Activated CD4-positive, alpha-beta T cell treated with anti-CD3 and anti-CD28 coated beads for 36 hours (primary cell): ENCODE results near the gene CYP4F22. TPM values are rescaled to one million over a fixed set of nuclear protein-coding genes. Genes with fewer than 3 reads are reported as not detected.
A peak's percentile ranks its signal among the peaks of the same experiment; 100 is the strongest.
"Not testable (repeated sequence)": the region's sequence is repeated elsewhere in the genome, so short reads cannot be mapped to it uniquely, and the experiment has no call there.

Experiments used
- ATAC-seq: fragments of 200-7000 bp; cut with Tn5 transposase; one replicate; pipeline ENCODE4 v1.10.0; 2021; ENCODE audit warnings: mild to moderate bottlenecking, moderate library complexity
- CTCF ChIA-PET: fragments of 350-600 bp; sonication (Branson Sonifier 250); formaldehyde crosslinking; loops from one replicate; lab custom pipeline; 2021; ENCODE audit warnings: antibody characterized with exemption; lab: Charles Lee
- POLR2A ChIA-PET: fragments of 350-600 bp; sonication (Branson Sonifier 250); formaldehyde crosslinking; loops from one replicate; lab custom pipeline; 2021; ENCODE audit warnings: antibody characterized with exemption, inconsistent platforms; lab: Charles Lee
- DNase-seq: peaks from one replicate; pipeline ENCODE4 v3.0.0-alpha.2; 2020
- H3K27ac Mint-ChIP-seq: one replicate; pipeline ENCODE4 v1.8.0; 2021; ENCODE audit warnings: mixed read lengths
- H3K27me3 Mint-ChIP-seq: one replicate; pipeline ENCODE4 v1.8.0; 2021; ENCODE audit warnings: mixed read lengths
- H3K36me3 Mint-ChIP-seq: one replicate; pipeline ENCODE4 v1.8.0; 2021; ENCODE audit warnings: low read depth, mixed read lengths
- H3K4me1 Mint-ChIP-seq: one replicate; pipeline ENCODE4 v1.8.0; 2021; ENCODE audit warnings: mixed read lengths
- H3K4me3 Mint-ChIP-seq: one replicate; pipeline ENCODE4 v1.8.0; 2021; ENCODE audit warnings: mild to moderate bottlenecking, moderate library complexity, mixed read lengths
- H3K9me3 Mint-ChIP-seq: one replicate; pipeline ENCODE4 v1.8.0; 2021; ENCODE audit warnings: low read depth, mixed read lengths
- intact Hi-C, 2 experiments: fragments of 100-400 bp; cut with DNase I in 1 of 2; cut with micrococcal nuclease in 1 of 2; formaldehyde crosslinking; loops; one replicate each; pipeline versions ENCODE4 v1.14.2 to v1.15.1; 2022 to 2024; cut with DNase I, micrococcal nuclease
- total RNA-seq, 2 experiments: library from RNA; stranded (reverse); gene quantifications; one replicate each; pipeline ENCODE4 v1.2.3, GENCODE V29; 2021

The CYP4F22 gene
- total RNA-seq, 2 experiments from 2014 or later = 0.54 to 0.80 TPM

GRCh38 chr19:15519433-15519976 lies 11.2 kb downstream of the CYP4F22 start:
- CTCF ChIA-PET = no interaction called here
- Mint-ChIP-seq H3K27me3 (no peaks in the 10 kb centered on the region), H3K9me3 (peaks cover 12% of the 10 kb centered on the region), H3K4me1 (peaks cover 11% of the 10 kb centered on the region), H3K36me3 (peaks cover 5% of the 10 kb centered on the region), H3K4me3 (no peak overlapping the region), H3K27ac (no peak overlapping the region)
- ATAC-seq (no peak), DNase-seq (no peak)
- POLR2A ChIA-PET = no interaction called here
- intact Hi-C loops = no loop called here

- Mint-ChIP-seq H3K9me3 (peaks cover 2% of the 10 kb centered on the region), H3K27me3 (no peaks in the 10 kb centered on the region), H3K4me3 (no peak overlapping the region), H3K27ac (no peak overlapping the region), H3K4me1 (peaks cover 4% of the 10 kb centered on the region), H3K36me3 (no peaks in the 10 kb centered on the region)
- intact Hi-C loops = no loop called here
- ChIA-PET POLR2A (no interaction called here), CTCF (interaction anchor here (0.8 kb wide), 1 partner anchor 46 kb away, joined by 4 read pairs; no protein-coding TSS in a partner anchor)
- DNase-seq (no peak), ATAC-seq (no peak)
Observed at GRCh38 chr19:15524781-15525180, 16.5 kb downstream of the CYP4F22 start.

- H3K27me3 Mint-ChIP-seq = no peaks in the 10 kb centered on the region
- H3K4me3 Mint-ChIP-seq = no peak overlapping the region
- peaks cover 4% of the 10 kb centered on the region for H3K4me1 Mint-ChIP-seq
- intact Hi-C loops = no loop called here
- peaks cover under 1% of the 10 kb centered on the region for H3K36me3 Mint-ChIP-seq
- H3K9me3 Mint-ChIP-seq = peaks cover 3% of the 10 kb centered on the region
- ChIA-PET POLR2A (no interaction called here), CTCF (no interaction called here)
- DNase-seq = no peak
- H3K27ac Mint-ChIP-seq = no peak overlapping the region
- ATAC-seq = no peak
Observed at GRCh38 chr19:15525291-15525690, 17.0 kb downstream of the CYP4F22 start.

- ChIA-PET POLR2A (interaction anchor here (0.6 kb wide), 1 partner anchor 1020 kb away, joined by 3 read pairs; no protein-coding TSS in a partner anchor), CTCF (interaction anchor here (0.7 kb wide), 1 partner anchor 49 kb away, joined by 3 read pairs; no protein-coding TSS in a partner anchor)
- intact Hi-C loops = no loop called here
- H3K36me3 Mint-ChIP-seq = peaks cover 3% of the 10 kb centered on the region
- peaks cover 6% of the 10 kb centered on the region for H3K9me3 Mint-ChIP-seq
- DNase-seq (no peak), ATAC-seq (no peak)
- H3K27me3 Mint-ChIP-seq = no peaks in the 10 kb centered on the region
- H3K27ac Mint-ChIP-seq = no peak overlapping the region
- peaks cover 4% of the 10 kb centered on the region for H3K4me1 Mint-ChIP-seq
- no peak overlapping the region for H3K4me3 Mint-ChIP-seq
Observed at GRCh38 chr19:15526408-15526807, 18.1 kb downstream of the CYP4F22 start.

- CTCF ChIA-PET = interaction anchor here (0.9 kb wide), 1 partner anchor 16 kb away, joined by 3 read pairs; no protein-coding TSS in a partner anchor
- intact Hi-C loops = no loop called here
Observed at GRCh38 chr19:15527705-15528104, 19.4 kb downstream of the CYP4F22 start.

GRCh38 chr19:15529774-15530372 lies 21.5 kb downstream of the CYP4F22 start:
- POLR2A ChIA-PET = no interaction called here

More at GRCh38 chr19:15527705-15528104, 19.4 kb downstream of the CYP4F22 start:
- H3K4me3 Mint-ChIP-seq = no peak overlapping the region
- H3K4me1 Mint-ChIP-seq = peaks cover 11% of the 10 kb centered on the region
- DNase-seq (no peak), ATAC-seq (no peak)
- no peaks in the 10 kb centered on the region for H3K27me3 Mint-ChIP-seq
- H3K9me3 Mint-ChIP-seq = peaks cover 6% of the 10 kb centered on the region
- peaks cover 4% of the 10 kb centered on the region for H3K36me3 Mint-ChIP-seq
- POLR2A ChIA-PET = no interaction called here
- H3K27ac Mint-ChIP-seq = no peak overlapping the region

GRCh38 chr19:15532779-15533521 lies 24.6 kb downstream of the CYP4F22 start:
- ChIA-PET CTCF (interaction anchor here (0.8 to 1.4 kb wide), 3 partner anchors 55 to 114 kb away, joined by 3 read pairs; partner anchors contain the start of gene AKAP8L), POLR2A (no interaction called here)
- Mint-ChIP-seq H3K9me3 (peaks cover 6% of the 10 kb centered on the region), H3K27me3 (no peaks in the 10 kb centered on the region), H3K4me3 (peak overlapping the region; percentile 19), H3K27ac (peak overlapping the region; percentile 57), H3K36me3 (peaks cover 4% of the 10 kb centered on the region), H3K4me1 (peaks cover 41% of the 10 kb centered on the region)
- intact Hi-C loops = loop anchor here (1.0 to 5.0 kb wide), 5 partner anchors 18 to 114 kb away; no protein-coding TSS in a partner anchor
- peak; percentile 86 for ATAC-seq
- DNase-seq = peak; percentile 46

More at GRCh38 chr19:15529774-15530372, 21.5 kb downstream of the CYP4F22 start:
- no peak overlapping the region for H3K27ac Mint-ChIP-seq
- no peaks in the 10 kb centered on the region for H3K27me3 Mint-ChIP-seq
- peaks cover 4% of the 10 kb centered on the region for H3K36me3 Mint-ChIP-seq
- peaks cover 6% of the 10 kb centered on the region for H3K9me3 Mint-ChIP-seq
- intact Hi-C loops = loop anchor here in 1 of 2 experiments (5.0 kb wide), 1 partner anchor 48 kb away; no protein-coding TSS in a partner anchor
- H3K4me1 Mint-ChIP-seq = peaks cover 27% of the 10 kb centered on the region
- DNase-seq = no peak
- no peak overlapping the region for H3K4me3 Mint-ChIP-seq
- CTCF ChIA-PET = interaction anchor here (0.6 kb wide), 1 partner anchor 27 kb away, joined by 3 read pairs; no protein-coding TSS in a partner anchor
- no peak for ATAC-seq

GRCh38 chr19:15533522-15533830 lies 25.2 kb downstream of the CYP4F22 start:
- intact Hi-C loops = loop anchor here (1.0 to 5.0 kb wide), 5 partner anchors 19 to 114 kb away; no protein-coding TSS in a partner anchor
- POLR2A ChIA-PET = not testable (repeated sequence)
- H3K4me1 Mint-ChIP-seq = peaks cover 41% of the 10 kb centered on the region

GRCh38 chr19:15534957-15535864 lies 26.9 kb downstream of the CYP4F22 start:
- peaks cover 41% of the 10 kb centered on the region for H3K4me1 Mint-ChIP-seq
- ChIA-PET CTCF (interaction anchor here (0.5 to 1.2 kb wide), 3 partner anchors 20 to 1167 kb away, joined by 3 to 4 read pairs (median 3); no protein-coding TSS in a partner anchor), POLR2A (no interaction called here)
- no peaks in the 10 kb centered on the region for H3K27me3 Mint-ChIP-seq
- peaks cover 9% of the 10 kb centered on the region for H3K9me3 Mint-ChIP-seq
- peaks cover 4% of the 10 kb centered on the region for H3K36me3 Mint-ChIP-seq
- DNase-seq (peak; percentile 65), ATAC-seq (peak; percentile 36)
- intact Hi-C loops = loop anchor here in 1 of 2 experiments (5.0 kb wide), 1 partner anchor 53 kb away; no protein-coding TSS in a partner anchor
- H3K27ac Mint-ChIP-seq = no peak overlapping the region
- H3K4me3 Mint-ChIP-seq = no peak overlapping the region

More at GRCh38 chr19:15533522-15533830, 25.2 kb downstream of the CYP4F22 start:
- DNase-seq, H3K9me3 Mint-ChIP-seq, H3K36me3 Mint-ChIP-seq, H3K27me3 Mint-ChIP-seq: not testable (repeated sequence)
- Mint-ChIP-seq H3K27ac (peak overlapping the region; percentile 57), H3K4me3 (peak overlapping the region; percentile 19)
- CTCF ChIA-PET = interaction anchor here (1.2 to 1.4 kb wide), 2 partner anchors 66 to 114 kb away, joined by 3 read pairs; partner anchors contain the start of gene AKAP8L
- peak; percentile 70 for ATAC-seq

GRCh38 chr19:15536350-15536749 lies 28.0 kb downstream of the CYP4F22 start:
- Mint-ChIP-seq H3K27me3 (no peaks in the 10 kb centered on the region), H3K36me3 (peaks cover 1% of the 10 kb centered on the region), H3K4me1 (peaks cover 41% of the 10 kb centered on the region), H3K4me3 (no peak overlapping the region), H3K27ac (no peak overlapping the region), H3K9me3 (peaks cover 6% of the 10 kb centered on the region)
- no peak for ATAC-seq
- POLR2A ChIA-PET = no interaction called here
- DNase-seq = no peak
- CTCF ChIA-PET = interaction anchor here (0.6 kb wide), 1 partner anchor 44 kb away, joined by 5 read pairs; no protein-coding TSS in a partner anchor
- intact Hi-C loops = no loop called here
